D721Med (cell line): ENCODE results near the gene CLEC14A.

Source experiments
- DNase-seq: peaks from one replicate; pipeline ENCODE4 v3.0.0; 2011; ENCODE audit warnings: low spot score; ENCODE audit not compliant: insufficient read length
- FAIRE-seq: peaks from 2 replicates; lab custom pipeline; 2011; peaks lifted over from hg19 to GRCh38; lab: Jason Lieb, UNC
- CTCF ChIP-seq: IDR thresholded peaks from 2 replicates; pipeline ENCODE4 v1.5.1; 2012; ENCODE audit warnings: mild to moderate bottlenecking, control low read depth; ENCODE audit not compliant: insufficient read depth; ENCODE audit errors: missing control alignments

Gene CLEC14A, protein sequence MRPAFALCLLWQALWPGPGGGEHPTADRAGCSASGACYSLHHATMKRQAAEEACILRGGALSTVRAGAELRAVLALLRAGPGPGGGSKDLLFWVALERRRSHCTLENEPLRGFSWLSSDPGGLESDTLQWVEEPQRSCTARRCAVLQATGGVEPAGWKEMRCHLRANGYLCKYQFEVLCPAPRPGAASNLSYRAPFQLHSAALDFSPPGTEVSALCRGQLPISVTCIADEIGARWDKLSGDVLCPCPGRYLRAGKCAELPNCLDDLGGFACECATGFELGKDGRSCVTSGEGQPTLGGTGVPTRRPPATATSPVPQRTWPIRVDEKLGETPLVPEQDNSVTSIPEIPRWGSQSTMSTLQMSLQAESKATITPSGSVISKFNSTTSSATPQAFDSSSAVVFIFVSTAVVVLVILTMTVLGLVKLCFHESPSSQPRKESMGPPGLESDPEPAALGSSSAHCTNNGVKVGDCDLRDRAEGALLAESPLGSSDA

GRCh38 chr14:38255673-38256532, at the start of gene CLEC14A:
CLEC14A (minus strand) TSS chr14:38256093; CDS start chr14:38256022, 71 bp downstream.
- no peak for FAIRE-seq

DNA sequence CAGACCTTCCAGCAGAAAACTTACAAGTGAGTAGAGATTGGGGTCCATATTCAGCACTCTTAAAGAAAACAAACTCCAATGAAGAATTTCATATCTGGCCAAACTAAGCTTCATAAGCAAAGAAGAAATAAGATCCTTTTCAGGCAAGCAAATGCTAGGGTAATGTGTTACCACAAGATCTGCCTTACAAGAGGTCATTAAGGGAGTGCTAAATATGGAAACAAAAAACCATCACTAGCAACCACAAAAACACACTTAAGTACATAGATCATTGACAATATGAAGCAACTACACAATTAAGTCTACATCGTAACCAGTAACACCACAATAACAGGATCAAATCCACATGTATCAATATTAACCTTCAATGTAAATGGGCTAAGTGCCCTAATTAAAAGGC, 47.1 kb upstream of the CLEC14A start:
- FAIRE-seq (no peak), DNase-seq (no peak)
- TF ChIP-seq CTCF, result no peak

More at GRCh38 chr14:38255673-38256532, at the start of gene CLEC14A:
- no peak for TF ChIP-seq CTCF
- no peak for DNase-seq

- TF ChIP-seq CTCF, result no peak
- FAIRE-seq (no peak), DNase-seq (no peak)
These were observed 46.1 kb upstream of the CLEC14A start for GRCh38 chr14:38302034-38302433.

GRCh38 chr14:38297681-38298080, 41.8 kb upstream of the CLEC14A start:
- DNase-seq, result no peak
- FAIRE-seq, result no peak
- no peak for TF ChIP-seq CTCF

DNA sequence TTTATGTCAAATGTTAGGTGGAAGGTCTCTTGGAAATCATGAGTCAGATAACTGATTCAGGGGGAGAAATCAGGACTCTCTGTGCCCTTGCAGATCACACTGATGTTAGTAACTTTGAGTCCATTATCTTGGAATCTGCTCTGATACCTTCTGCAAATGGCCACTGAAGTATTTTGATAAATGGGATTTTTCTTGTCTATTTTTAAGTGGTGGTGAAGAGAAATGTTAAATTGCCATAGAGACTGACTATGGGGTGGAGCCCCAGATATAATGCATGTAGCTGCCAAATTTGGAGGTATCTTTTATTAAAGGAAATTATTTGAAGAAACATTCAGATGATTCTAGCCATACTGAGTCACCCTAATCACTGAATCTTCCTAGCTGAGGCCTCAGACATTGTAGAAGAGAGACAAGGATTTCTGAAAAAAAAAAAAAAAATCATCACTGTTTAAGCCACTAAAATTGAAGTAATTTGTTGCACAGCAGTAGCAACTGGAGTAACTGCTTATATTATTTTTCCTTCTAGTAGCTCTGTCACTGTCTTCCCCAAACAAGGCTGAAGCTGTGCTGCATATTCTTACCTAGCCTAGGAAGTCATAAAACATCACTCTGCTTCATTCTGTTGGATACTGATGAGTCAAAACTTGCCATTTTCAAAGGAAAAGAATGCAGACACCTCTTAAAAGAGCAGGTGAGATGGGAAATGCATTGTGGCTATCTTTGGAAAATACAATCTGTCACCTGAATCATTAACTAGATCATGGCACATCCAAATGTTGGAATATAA, 36.0 kb upstream of the CLEC14A start:
- DNase-seq (no peak), FAIRE-seq (no peak)
- no peak for TF ChIP-seq CTCF

- TF ChIP-seq CTCF, result no peak
- DNase-seq, result no peak
- FAIRE-seq, result no peak
These were observed 34.8 kb upstream of the CLEC14A start for GRCh38 chr14:38290601-38291188.
